ENCODE results near the gene HTR3C.
"Not testable (repeated sequence)": the region's sequence is repeated elsewhere in the genome, so short reads cannot be mapped to it uniquely, and the experiment has no call there.

HTR3C gene

DNA sequence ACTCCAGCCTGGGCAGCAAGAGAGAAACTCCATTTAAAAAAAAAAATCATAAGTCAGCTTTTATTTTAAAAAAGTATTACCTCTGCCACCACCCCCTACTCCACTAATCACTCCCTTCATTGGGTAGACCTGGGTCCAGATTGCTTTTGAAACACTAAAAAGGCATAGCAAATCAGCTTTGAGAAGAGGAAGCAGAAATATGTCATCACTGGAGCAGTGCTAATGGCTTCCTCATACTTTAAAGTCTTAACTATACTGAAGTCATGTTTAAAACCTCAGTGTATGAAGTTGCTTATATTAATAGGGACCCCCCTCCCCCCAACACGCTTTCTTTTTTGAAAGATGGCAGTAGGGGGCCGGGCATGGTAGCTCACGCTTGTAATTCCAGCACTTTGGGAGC is 22.3 kb upstream of the HTR3C start:
- DNase-seq (ENCODE audit: low read depth in 3 of 3, low spot score in 1 of 3) = no peak

DNA sequence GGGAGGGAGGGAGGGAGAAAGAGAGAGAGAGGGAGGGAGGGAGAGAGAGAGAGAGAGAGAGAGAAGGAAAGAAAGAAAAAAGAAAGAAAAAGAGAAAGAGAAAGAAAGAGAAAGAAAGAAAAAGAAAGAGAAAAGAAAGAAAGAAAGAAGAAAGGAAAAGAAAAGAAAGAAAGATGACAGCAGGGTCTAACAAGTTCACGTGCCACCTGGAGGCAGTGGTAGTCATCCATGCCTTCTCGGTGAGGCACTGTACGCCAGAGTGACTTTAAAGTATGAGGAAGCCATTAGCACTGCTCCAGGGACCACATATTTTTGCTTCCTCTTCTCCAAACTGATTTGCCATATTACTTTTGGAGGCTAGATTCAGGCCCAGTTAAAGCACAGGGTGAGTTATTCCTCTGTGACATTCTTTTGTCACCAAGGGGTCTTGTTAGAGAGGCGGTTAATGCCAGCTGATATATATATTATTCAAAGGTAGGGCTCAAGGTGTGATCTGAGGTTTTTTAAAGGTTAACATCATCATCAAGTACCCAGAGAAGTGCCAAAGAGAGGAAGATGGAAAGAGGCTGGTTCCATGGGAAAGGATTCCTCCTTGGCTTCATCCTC is 21.6 kb upstream of the HTR3C start, which contains the start of gene HTR3D:
TSS of gene HTR3D (plus strand) at position 556 of the 606 bp plus-strand sequence. CDS start at position 556, 0 bp downstream.
- no peak for DNase-seq (ENCODE audit: low read depth in 3 of 3, low spot score in 1 of 3)

GRCh38 chr3:184037816-184038215 is 15.0 kb upstream of the HTR3C start:
- DNase-seq (ENCODE audit: low read depth in 3 of 3, low spot score in 1 of 3) = no peak

DNA sequence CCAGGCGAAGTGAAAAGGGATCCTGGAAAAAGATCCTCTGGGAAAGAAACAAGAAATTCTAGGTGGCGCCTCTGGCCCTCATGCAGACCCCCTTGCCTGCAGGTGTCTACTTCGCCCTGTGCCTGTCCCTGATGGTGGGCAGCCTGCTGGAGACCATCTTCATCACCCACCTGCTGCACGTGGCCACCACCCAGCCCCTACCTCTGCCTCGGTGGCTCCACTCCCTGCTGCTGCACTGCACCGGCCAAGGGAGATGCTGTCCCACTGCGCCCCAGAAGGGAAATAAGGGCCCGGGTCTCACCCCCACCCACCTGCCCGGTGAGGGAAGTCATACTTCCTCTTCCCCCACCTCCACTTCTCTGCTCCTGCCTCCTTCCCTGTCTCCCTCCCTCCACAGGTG is 14.5 kb upstream of the HTR3C start:
- not testable (repeated sequence) for DNase-seq (ENCODE audit: low read depth in 3 of 3, low spot score in 1 of 3)

GRCh38 chr3:184039414-184039813 is 13.4 kb upstream of the HTR3C start:
- no peak for DNase-seq (ENCODE audit: low read depth in 3 of 3, low spot score in 1 of 3)

GRCh38 chr3:184040010-184040409 is 12.8 kb upstream of the HTR3C start:
- DNase-seq (ENCODE audit: low read depth in 3 of 3, low spot score in 1 of 3) = no peak

GRCh38 chr3:184042617-184043016 is 10.2 kb upstream of the HTR3C start:
- DNase-seq (ENCODE audit: low read depth in 3 of 3, low spot score in 1 of 3) = no peak

DNA sequence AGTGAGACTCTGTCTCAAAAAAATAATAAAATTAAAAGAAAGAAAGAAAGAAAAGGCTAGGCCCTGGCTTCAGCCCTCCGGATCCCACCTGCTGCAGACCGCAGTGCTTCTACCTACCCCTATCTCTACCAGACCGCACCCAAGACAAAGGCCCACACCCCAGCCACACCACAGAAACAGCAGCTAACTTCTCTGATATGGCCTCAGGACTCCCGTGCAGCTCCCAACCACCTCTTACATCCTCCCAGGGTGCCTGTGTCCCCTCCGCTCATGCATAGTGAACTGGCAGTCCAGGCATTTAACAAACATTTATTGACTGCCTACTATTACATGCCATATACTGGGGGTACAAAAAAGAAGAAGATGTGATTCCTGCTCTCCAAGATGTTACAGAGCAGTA is 6.9 kb upstream of the HTR3C start:
- DNase-seq (ENCODE audit: low read depth in 3 of 3, low spot score in 1 of 3) = no peak

DNA sequence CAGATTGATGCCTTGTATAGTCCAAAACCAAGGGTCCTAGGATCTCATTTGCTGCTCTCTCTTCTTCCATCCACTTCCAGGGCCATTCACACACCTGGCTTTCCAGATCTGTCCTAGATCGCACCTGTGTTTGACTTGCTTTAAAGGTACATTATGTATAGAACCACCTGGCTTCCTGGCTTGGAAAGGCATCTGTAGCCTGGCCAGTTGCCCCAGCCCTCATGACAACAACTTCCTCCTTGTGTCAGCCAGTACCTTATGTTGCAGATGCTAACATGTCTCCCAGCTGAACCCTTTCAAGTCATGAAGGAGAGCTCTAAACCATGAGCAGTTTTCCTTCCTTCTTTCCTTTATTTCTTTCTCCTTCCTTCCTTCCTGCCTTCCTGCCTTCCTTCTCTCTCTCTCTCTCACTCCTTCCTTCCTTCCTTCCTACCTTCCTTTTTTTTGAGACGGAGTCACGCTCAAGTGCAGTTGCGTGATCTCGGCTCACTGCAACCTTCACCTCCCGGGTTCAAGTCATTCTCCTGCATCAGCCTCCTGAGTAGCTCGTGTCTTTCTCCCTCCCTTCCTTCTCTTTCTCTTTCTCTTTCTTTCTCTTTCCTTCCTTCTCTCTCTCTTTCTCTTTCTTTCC is 2.5 kb upstream of the HTR3C start:
- no peak for DNase-seq (ENCODE audit: low read depth in 3 of 3, low spot score in 1 of 3)

DNA sequence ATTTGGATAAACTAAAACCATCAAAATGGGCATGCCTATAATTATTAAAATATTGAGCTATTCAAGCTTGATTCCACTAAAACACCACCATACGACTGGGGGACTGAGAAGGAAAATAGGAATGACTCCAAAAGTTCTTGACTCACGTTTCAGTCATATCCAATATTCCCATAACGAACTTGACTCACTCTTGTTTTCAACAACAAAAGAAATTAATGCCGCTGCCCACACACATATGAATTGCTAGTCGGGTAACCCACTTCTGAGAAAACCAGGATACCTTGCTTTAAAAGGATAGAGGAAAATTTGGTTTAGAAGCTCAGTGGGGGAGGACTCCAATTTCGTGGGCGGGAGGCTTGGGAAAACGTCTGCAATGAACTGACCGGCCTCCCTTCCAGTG is 5.2 kb downstream of the HTR3C start:
- DNase-seq (ENCODE audit: low read depth in 3 of 3, low spot score in 1 of 3) = no peak

- no peak for DNase-seq (ENCODE audit: low read depth in 3 of 3, low spot score in 1 of 3)
These were observed 6.6 kb downstream of the HTR3C start for GRCh38 chr3:184059424-184059823.

GRCh38 chr3:184062637-184063036 is 9.8 kb downstream of the HTR3C start:
- DNase-seq (ENCODE audit: low read depth in 3 of 3, low spot score in 1 of 3) = no peak

DNA sequence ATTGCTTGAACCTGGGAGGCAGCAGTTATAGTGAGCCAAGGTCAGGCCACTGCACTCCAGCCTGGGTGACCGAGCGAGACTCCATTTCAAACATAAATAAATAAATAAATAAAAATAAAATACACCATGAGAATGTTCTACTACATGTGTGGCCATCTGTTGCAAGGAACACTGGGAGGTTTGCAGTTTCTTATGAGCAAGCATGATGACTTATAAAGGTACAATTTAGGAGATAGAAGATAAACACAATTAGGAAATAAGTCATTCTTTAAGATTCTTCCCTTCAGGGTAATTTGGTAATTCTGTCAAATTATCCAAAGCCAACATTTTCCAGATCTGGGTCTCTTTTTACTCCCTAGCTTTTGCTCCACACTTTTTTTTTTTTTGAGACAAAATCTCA is 13.4 kb downstream of the HTR3C start:
- DNase-seq (ENCODE audit: low read depth in 3 of 3, low spot score in 1 of 3) = no peak

DNA sequence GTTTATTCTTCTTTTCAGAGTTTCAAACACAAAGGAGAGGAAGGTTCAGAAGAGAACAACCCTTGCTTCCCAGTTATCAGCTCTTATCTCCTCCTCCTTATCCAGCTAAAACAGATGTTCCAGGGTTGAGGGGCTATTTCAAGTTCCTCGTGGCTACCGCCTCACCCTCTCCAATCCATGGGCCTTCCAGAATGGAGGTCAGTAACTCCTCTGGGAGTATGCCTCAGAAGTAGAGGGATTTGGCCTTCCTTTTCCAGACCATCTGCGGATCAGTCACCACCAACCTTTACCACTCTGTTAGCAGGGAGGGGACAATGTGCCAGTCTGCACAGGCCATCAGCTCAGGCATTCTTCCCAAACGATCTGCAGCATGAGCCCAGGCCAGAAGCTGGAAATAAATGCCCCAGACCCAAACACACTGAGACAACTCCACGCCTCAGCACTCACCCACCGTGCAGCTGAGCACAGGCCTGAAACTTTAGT is 14.8 kb downstream of the HTR3C start:
- no peak for DNase-seq (ENCODE audit: low read depth in 3 of 3, low spot score in 1 of 3)

GRCh38 chr3:184068344-184068743 is 15.5 kb downstream of the HTR3C start:
- DNase-seq (ENCODE audit: low read depth in 3 of 3, low spot score in 1 of 3) = no peak

GRCh38 chr3:184071142-184071541 is 18.3 kb downstream of the HTR3C start:
- DNase-seq (ENCODE audit: low read depth in 3 of 3, low spot score in 1 of 3) = not testable (repeated sequence)

DNA sequence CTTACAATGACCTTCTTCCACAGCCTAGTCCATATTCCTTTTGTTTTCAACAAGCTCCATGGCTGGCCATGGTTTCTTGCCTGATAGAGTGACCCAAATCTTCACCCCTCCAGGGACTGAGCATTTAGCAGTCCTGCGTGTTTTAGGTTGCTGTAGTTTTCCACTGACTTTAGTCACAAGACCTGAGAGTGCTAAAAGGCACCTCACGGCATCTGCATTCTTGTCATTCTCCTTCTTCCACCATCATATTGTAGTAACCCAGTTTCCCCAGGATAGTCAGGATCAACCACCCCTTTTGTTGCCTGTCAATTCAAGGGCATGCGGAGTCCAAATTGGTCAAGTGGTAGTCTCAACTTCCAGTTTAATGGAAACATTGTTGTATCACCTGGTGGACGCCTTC is 20.8 kb downstream of the HTR3C start:
- no peak for DNase-seq (ENCODE audit: low read depth in 3 of 3, low spot score in 1 of 3)

DNA sequence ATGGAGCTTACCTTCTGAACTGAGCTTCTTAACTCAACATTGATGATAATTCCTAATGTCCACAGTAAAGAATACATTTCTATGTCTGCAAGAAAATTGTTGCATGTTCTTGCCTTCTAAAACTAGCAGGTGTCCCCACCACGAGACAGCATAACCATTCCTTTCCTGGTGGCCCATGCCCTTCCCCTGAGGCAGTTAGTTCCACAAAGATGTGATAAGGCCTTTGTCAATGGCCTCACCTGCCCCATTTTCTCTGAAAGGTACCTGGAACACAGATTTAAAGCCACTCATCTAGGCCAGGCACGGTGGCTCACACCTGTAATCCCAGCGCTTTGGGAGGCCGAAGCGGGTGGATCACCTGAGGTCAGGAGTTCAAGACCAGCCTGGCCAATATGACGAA is 23.1 kb downstream of the HTR3C start:
- no peak for DNase-seq (ENCODE audit: low read depth in 3 of 3, low spot score in 1 of 3)

DNA sequence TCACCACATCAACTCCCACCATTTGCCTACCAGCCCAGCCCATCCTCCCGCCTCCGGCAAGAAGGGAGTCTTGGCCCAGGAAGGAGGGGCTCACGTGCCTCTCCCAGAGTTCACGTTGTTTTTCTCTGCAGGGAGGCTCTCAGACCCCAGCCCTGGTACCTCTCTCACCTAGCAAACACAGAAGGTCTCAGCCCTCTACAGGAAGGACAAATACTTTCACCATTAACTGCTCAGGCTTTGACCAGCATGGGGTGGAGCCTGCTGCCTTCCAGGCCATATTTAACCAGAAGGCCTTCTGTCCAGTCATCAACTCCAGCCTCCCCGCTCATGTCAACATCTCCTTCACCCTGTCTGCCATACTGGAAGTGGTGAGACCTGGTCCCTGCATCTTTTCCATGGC is 25.0 kb downstream of the HTR3C start:
- no peak for DNase-seq (ENCODE audit: low read depth in 3 of 3, low spot score in 1 of 3)

DNA sequence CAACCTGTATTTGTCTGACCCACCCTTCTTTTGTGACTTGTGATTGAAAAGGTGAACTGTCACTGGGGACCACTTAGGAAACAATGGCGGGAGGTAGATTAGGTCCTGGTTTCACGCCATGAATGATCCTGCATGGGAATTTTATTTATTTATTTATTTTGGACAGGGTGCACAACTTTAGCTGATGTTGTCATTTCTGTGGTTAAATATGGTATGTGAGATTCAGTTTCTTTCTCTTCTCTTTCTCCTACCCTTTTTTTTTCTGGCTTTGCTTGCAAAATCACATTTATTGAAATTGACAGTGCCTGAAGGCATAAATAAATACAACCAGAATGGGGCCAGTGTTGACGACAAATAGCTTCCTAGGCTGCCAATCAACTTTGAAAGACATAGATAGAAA is 26.0 kb downstream of the HTR3C start:
- DNase-seq (ENCODE audit: low read depth in 3 of 3, low spot score in 1 of 3) = no peak

DNA sequence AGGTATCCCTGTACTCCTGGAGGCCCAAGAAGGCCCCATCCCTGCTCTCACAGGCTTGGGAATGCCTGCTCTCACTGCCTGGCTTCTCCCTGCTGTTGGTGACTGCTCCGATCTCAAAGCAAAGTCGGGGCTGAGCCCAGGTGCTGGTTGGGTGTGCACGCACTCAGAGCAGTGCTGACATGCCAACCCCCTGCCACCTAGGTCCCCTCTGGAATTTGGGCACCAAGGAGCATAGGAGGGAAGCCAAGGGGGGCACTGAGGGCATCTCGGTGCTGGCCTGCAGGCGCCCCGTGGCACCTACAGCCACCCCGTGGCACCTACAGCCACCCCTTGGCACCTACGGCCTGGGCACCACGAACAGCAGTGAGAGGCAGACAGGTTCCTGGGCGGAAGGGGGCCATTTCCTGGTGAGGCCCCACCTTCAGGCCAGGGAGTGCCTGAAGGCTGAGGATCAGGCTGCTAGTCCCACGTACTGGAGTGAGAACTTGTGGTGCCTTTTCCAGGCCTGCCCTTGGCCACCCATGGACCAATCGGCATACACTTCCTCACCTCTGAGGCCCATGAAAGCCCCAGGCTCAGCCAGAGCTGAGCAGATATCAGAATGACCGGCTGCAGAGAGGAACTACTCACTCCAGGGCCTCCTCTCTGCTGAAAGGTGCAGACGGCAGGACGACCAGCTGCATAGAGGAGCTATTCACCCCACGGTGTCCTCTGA is 28.4 kb downstream of the HTR3C start:
- no peak for DNase-seq (ENCODE audit: low read depth in 3 of 3, low spot score in 1 of 3)

- DNase-seq (ENCODE audit: low read depth in 3 of 3, low spot score in 1 of 3) = no peak
These were observed 29.2 kb downstream of the HTR3C start for GRCh38 chr3:184082034-184082433.
